D721Med (cell line): ENCODE data around the gene LUZP1.

ENCODE experiments used
- DNase-seq: peaks from one replicate; pipeline ENCODE4 v3.0.0; 2011; ENCODE audit warnings: low spot score; ENCODE audit not compliant: insufficient read length
- FAIRE-seq: peaks from 2 replicates; lab custom pipeline; 2011; peaks lifted over from hg19 to GRCh38; lab: Jason Lieb, UNC
- TF ChIP-seq, protein P1 (sequence below): IDR thresholded peaks from 2 replicates; pipeline ENCODE4 v1.5.1; 2012; ENCODE audit warnings: mild to moderate bottlenecking, control low read depth; ENCODE audit not compliant: insufficient read depth; ENCODE audit errors: missing control alignments

LUZP1 gene

DNA sequence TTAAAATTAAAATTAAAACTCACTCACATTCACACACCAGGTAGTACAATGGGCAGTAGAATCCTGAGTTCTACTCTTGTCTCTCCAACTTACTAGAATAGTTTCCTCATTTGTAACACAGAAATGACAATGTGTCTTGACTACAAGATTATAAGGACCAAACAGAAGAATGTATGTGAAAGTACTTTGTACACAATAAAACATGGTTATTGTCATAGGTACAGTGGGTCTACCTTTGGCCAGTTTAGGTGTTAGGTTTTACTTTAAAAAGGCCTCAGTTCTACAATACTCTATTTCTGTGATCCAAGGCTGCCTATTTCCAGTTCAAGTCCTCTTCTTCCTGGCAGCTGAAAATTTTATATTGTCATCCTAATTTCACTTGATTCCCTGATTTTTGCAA lies 50.2 kb downstream of the LUZP1 start:
- DNase-seq (no peak), FAIRE-seq (no peak)
- TF ChIP-seq, protein P1, sequence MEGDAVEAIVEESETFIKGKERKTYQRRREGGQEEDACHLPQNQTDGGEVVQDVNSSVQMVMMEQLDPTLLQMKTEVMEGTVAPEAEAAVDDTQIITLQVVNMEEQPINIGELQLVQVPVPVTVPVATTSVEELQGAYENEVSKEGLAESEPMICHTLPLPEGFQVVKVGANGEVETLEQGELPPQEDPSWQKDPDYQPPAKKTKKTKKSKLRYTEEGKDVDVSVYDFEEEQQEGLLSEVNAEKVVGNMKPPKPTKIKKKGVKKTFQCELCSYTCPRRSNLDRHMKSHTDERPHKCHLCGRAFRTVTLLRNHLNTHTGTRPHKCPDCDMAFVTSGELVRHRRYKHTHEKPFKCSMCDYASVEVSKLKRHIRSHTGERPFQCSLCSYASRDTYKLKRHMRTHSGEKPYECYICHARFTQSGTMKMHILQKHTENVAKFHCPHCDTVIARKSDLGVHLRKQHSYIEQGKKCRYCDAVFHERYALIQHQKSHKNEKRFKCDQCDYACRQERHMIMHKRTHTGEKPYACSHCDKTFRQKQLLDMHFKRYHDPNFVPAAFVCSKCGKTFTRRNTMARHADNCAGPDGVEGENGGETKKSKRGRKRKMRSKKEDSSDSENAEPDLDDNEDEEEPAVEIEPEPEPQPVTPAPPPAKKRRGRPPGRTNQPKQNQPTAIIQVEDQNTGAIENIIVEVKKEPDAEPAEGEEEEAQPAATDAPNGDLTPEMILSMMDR: no peak

DNA sequence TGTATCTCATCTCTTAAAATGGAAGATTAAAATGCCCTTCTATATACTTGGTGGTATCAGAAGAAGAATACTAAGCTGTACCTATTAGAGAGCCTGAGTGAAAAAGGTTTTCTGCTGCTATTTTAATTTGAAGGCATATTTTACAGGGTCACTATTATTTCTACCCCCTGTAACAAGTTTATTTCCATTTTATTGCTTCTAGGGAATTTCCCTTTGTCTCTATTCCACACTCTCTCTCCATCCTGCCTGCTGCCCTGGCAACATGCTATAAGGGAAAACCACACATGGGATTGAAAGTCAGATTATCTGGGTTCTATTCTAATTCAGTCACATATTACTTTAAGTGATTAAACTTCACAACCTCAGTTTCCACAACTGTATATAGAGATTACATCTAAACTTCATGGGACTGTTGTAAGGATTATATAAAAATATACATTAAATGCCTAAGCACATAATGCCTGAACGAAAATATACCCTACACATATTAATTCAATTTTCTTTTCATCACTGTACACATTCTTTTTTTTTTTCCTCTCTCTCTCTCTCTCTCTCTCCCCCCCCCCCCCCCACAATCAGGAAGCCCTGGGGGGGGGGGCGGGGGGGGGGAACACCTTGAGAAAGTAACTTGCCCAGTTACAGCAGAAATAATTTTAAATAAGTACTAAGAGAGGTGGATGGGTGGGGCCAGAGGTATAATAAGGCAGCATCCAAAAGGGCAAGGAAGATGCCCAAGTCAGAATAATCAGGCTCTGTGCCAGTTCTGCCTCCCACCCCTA lies 51.5 kb downstream of the LUZP1 start:
- no peak for FAIRE-seq
- TF ChIP-seq, protein P1: no peak
- no peak for DNase-seq

DNA sequence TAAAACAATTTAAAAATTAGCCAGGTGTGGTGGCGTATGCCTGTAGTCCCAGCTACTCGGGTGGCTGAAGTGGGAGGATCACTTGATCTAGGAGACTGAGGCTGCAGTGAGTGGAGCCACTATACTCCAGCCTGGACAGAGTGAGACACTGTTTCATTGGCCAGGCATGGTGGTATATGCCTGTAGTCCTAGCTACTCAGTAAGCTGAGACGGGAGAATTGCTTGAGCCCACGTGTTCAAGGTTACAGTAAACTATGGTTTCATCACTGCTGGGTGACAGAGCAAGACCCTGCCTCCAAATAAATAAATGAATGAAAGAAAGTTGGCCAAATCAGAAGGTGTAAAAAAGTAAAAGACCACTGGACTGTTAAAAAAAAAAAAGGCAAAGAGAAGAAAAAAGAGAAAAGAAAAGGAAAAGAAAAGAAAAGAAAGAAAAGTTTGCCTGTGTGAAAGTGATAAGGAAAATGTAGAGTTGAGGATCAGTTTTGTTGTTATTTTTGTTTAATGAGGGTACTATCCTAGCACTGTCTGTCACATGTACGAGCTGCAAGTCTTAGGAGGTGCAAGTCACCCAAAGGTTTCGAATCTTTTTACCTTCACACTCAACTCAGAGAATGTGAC lies 52.3 kb downstream of the LUZP1 start:
- TF ChIP-seq, protein P1: no peak
- DNase-seq (no peak), FAIRE-seq (no peak)

DNA sequence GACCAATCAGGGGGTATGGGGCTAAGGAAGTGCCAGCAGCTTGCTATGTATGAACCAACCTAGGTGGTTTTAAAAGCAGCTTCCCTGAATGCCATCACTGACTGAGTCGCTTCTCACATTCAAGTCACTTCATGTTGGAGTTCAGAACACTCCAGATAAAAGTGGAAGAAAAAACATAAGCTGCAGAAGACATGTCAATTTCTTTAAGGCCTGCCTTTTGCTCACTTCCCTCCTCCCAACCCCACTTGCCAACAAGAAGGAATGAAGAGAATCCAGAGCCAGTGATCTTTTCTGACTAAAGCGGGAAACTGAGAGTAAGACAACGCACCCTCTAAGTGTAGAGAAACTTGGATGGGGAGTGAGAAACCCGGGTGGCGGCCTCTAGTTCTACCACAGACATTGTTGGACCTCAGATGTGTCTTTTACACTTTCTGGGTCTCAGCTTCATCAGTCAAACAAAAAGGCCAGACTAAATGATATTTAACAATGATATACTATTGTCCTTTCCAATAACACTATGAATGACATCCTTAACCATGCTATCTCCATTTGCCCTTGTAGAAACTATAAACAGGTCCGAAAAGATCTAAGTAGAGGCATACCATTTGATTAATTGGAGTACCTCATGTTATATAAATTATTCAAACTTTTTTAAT lies 54.1 kb downstream of the LUZP1 start:
- TF ChIP-seq, protein P1: no peak
- FAIRE-seq: no peak
- no peak for DNase-seq

DNA sequence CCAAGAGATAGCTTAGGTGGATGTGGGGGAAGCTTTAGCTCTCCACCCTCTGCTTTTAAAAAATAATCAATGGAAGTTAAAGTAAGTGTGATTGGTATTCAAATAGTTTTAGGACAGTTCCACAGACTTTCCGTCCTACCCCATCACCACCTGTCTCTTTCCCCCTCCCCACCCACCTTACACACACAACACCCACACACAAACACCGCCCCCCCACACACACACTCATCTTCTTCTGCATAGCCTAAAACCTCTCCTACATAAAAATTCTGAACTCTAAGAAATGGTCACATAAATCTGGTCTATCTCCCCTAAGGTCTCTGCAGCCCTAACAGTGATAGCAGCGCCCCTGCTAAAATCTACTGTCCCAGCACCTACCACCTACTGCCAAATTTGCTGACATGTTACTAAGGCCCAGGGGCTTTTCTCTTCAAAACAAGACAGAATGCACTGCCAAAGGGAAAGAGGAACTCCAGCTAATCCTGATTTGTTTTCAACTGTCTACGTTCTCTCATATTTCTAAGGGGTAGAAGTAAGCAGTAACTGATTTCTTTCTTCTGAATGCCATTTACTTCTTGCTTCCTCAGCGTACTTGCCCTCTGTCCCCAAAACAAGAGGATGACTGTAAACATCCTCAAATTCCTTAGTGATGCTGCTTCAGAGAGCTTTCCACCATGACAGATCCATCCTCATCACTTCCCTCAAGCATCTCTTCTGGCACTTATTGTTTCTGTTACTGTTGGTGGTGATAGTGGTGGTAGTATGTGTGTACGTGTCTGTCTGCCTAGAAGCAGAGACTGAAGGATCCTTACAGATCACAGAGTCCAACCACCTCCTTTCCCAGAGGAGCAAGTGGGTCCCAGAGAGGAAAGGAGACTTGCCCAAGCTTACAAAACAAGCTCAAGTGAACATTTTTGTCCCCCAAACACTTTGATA lies 56.8 kb downstream of the LUZP1 start:
- no peak for FAIRE-seq
- TF ChIP-seq, protein P1: no peak
- DNase-seq: no peak

DNA sequence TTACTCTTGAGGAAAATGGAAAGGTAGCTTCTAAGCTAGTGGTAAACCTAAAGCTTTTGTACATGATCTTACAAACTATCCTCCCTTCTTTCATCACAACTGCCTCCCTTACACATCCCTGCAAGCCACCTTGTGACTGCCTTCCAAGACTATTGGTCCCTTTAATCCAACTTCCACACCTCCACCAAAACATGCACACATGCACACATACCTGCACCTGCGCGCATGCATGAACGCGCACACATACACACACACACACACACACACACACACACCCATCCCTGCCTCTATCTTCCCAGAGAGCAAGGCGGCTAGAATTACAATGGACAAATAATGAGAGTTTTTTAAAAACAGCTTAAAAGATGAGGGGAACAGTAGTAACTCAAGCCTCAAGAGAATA lies 58.3 kb downstream of the LUZP1 start:
- DNase-seq (no peak), FAIRE-seq (no peak)
- TF ChIP-seq, protein P1: no peak
